ENCODE data around the gene UBR2.
"Not testable (repeated sequence)": the region's sequence is repeated elsewhere in the genome, so short reads cannot be mapped to it uniquely, and the experiment has no call there.

The UBR2 gene

GRCh38 chr6:42733867-42734481, 170.1 kb downstream of the UBR2 start:
- DNase-seq (ENCODE audit: low spot score); H2BK15ac ChIP-seq (ENCODE audit: low read length); H2AFZ ChIP-seq (ENCODE audit: low read length); H3K4me3 ChIP-seq (ENCODE audit: low read length in 2 of 2); H3K27ac ChIP-seq (replicated peaks; ENCODE audit: low read length); H2AK5ac ChIP-seq (ENCODE audit: low read depth, low read length); H2BK12ac ChIP-seq (ENCODE audit: low read length); H4K91ac ChIP-seq (ENCODE audit: low read depth, low read length, poor library complexity); H3K36me3 ChIP-seq (replicated peaks in 1 of 2; ENCODE audit: control insufficient read depth in 2 of 2, insufficient read depth in 2 of 2, low read length in 2 of 2); H3K9ac ChIP-seq (ENCODE audit: low read depth, low read length, poor library complexity); H4K8ac ChIP-seq (ENCODE audit: low read depth, low read length); H3K4ac ChIP-seq (ENCODE audit: low read length); H3K27me3 ChIP-seq (ENCODE audit: control insufficient read depth in 3 of 3, insufficient read depth in 3 of 3, low read depth in 1 of 3, low read length in 3 of 3); H3K79me1 ChIP-seq (ENCODE audit: low read depth, low read length); H2BK120ac ChIP-seq (ENCODE audit: low read depth, low read length); H2BK5ac ChIP-seq (ENCODE audit: low read length); H3K4me2 ChIP-seq (ENCODE audit: insufficient read depth, low read length, poor library complexity, severe bottlenecking); H3K18ac ChIP-seq (ENCODE audit: low read length); H3K14ac ChIP-seq (ENCODE audit: low read length); H3K23ac ChIP-seq (ENCODE audit: low read depth, low read length, poor library complexity); H3K9me3 ChIP-seq (replicated peaks in 1 of 2; ENCODE audit: control insufficient read depth in 2 of 2, insufficient read depth in 1 of 2, low read depth in 1 of 2, low read length in 2 of 2); H3K4me1 ChIP-seq (ENCODE audit: control insufficient read depth in 2 of 2, insufficient read depth in 1 of 2, low read depth in 1 of 2, low read length in 2 of 2): not testable (repeated sequence)
- WGBS, 2 donors (ENCODE audit: extremely low coverage in 2 of 2, insufficient read length in 2 of 2, insufficient replicate concordance in 1 of 2): no CpG with 5 or more reads among the region's 13 CpGs

- DNase-seq (ENCODE audit: low spot score): no peak
- no peak overlapping the region for H3K27ac ChIP-seq (replicated peaks; ENCODE audit: low read length)
- no peaks in the 10 kb centered on the region for H3K27me3 ChIP-seq (ENCODE audit: control insufficient read depth in 3 of 3, insufficient read depth in 3 of 3, low read depth in 1 of 3, low read length in 3 of 3)
- no peak overlapping the region for H3K23ac ChIP-seq (ENCODE audit: low read depth, low read length, poor library complexity)
- no peaks in the 10 kb centered on the region for H3K79me1 ChIP-seq (ENCODE audit: low read depth, low read length)
- no peaks in the 10 kb centered on the region for H3K4me1 ChIP-seq (ENCODE audit: control insufficient read depth in 2 of 2, insufficient read depth in 1 of 2, low read depth in 1 of 2, low read length in 2 of 2)
- H2BK120ac ChIP-seq (ENCODE audit: low read depth, low read length): no peak overlapping the region
- no peaks in the 10 kb centered on the region for H3K36me3 ChIP-seq (replicated peaks in 1 of 2; ENCODE audit: control insufficient read depth in 2 of 2, insufficient read depth in 2 of 2, low read length in 2 of 2)
- no peaks in the 10 kb centered on the region for H3K9me3 ChIP-seq (replicated peaks in 1 of 2; ENCODE audit: control insufficient read depth in 2 of 2, insufficient read depth in 1 of 2, low read depth in 1 of 2, low read length in 2 of 2)
- no peak overlapping the region for H2BK5ac ChIP-seq (ENCODE audit: low read length)
- H3K18ac ChIP-seq (ENCODE audit: low read length): no peak overlapping the region
- no peak overlapping the region for H2BK15ac ChIP-seq (ENCODE audit: low read length)
- H4K8ac ChIP-seq (ENCODE audit: low read depth, low read length): no peak overlapping the region
- H3K9ac ChIP-seq (ENCODE audit: low read depth, low read length, poor library complexity): no peak overlapping the region
- no peak overlapping the region for H3K4me3 ChIP-seq (ENCODE audit: low read length in 2 of 2)
- WGBS, 2 donors (ENCODE audit: extremely low coverage in 2 of 2, insufficient read length in 2 of 2, insufficient replicate concordance in 1 of 2): no CpG with 5 or more reads among the region's 3 CpGs
- H3K14ac ChIP-seq (ENCODE audit: low read length): no peak overlapping the region
- no peak overlapping the region for H4K91ac ChIP-seq (ENCODE audit: low read depth, low read length, poor library complexity)
- no peak overlapping the region for H3K4ac ChIP-seq (ENCODE audit: low read length)
- no peak overlapping the region for H3K4me2 ChIP-seq (ENCODE audit: insufficient read depth, low read length, poor library complexity, severe bottlenecking)
- H2AFZ ChIP-seq (ENCODE audit: low read length): no peak overlapping the region
- no peak overlapping the region for H2AK5ac ChIP-seq (ENCODE audit: low read depth, low read length)
- no peak overlapping the region for H2BK12ac ChIP-seq (ENCODE audit: low read length)
These were observed 172.1 kb downstream of the UBR2 start for GRCh38 chr6:42735976-42736375.

GRCh38 chr6:42740725-42741124, 176.9 kb downstream of the UBR2 start:
- no CpG with 5 or more reads among the region's 3 CpGs for WGBS, 2 donors (ENCODE audit: extremely low coverage in 2 of 2, insufficient read length in 2 of 2, insufficient replicate concordance in 1 of 2)
- Histone ChIP-seq H3K4me3 (ENCODE audit: low read length in 2 of 2) (no peak overlapping the region), H2BK5ac (ENCODE audit: low read length) (no peak overlapping the region), H3K4me1 (ENCODE audit: control insufficient read depth in 2 of 2, insufficient read depth in 1 of 2, low read depth in 1 of 2, low read length in 2 of 2) (peaks cover 3 to 4% of the 10 kb centered on the region in 2 donors), H3K18ac (ENCODE audit: low read length) (no peak overlapping the region), H2AK5ac (ENCODE audit: low read depth, low read length) (no peak overlapping the region), H2BK12ac (ENCODE audit: low read length) (no peak overlapping the region), H2BK120ac (ENCODE audit: low read depth, low read length) (no peak overlapping the region), H4K91ac (ENCODE audit: low read depth, low read length, poor library complexity) (no peak overlapping the region), H3K9me3 (replicated peaks in 1 of 2; ENCODE audit: control insufficient read depth in 2 of 2, insufficient read depth in 1 of 2, low read depth in 1 of 2, low read length in 2 of 2) (no peaks in the 10 kb centered on the region), H3K9ac (ENCODE audit: low read depth, low read length, poor library complexity) (no peak overlapping the region), H4K8ac (ENCODE audit: low read depth, low read length) (no peak overlapping the region), H2AFZ (ENCODE audit: low read length) (no peak overlapping the region), H2BK15ac (ENCODE audit: low read length) (no peak overlapping the region), H3K36me3 (replicated peaks in 1 of 2; ENCODE audit: control insufficient read depth in 2 of 2, insufficient read depth in 2 of 2, low read length in 2 of 2) (peaks cover 0 to 12% of the 10 kb centered on the region in 2 donors), H3K79me1 (ENCODE audit: low read depth, low read length) (peaks cover 6% of the 10 kb centered on the region), H3K27ac (replicated peaks; ENCODE audit: low read length) (no peak overlapping the region), H3K4ac (ENCODE audit: low read length) (no peak overlapping the region), H3K14ac (ENCODE audit: low read length) (no peak overlapping the region), H3K4me2 (ENCODE audit: insufficient read depth, low read length, poor library complexity, severe bottlenecking) (no peak overlapping the region), H3K27me3 (ENCODE audit: control insufficient read depth in 3 of 3, insufficient read depth in 3 of 3, low read depth in 1 of 3, low read length in 3 of 3) (no peaks in the 10 kb centered on the region), H3K23ac (ENCODE audit: low read depth, low read length, poor library complexity) (no peak overlapping the region)
- DNase-seq (ENCODE audit: low spot score): no peak

GRCh38 chr6:42742116-42742894, 178.5 kb downstream of the UBR2 start:
- Histone ChIP-seq H2AK5ac (ENCODE audit: low read depth, low read length) (no peak overlapping the region), H3K4me3 (ENCODE audit: low read length in 2 of 2) (no peak overlapping the region), H3K9me3 (replicated peaks in 1 of 2; ENCODE audit: control insufficient read depth in 2 of 2, insufficient read depth in 1 of 2, low read depth in 1 of 2, low read length in 2 of 2) (no peaks in the 10 kb centered on the region), H4K8ac (ENCODE audit: low read depth, low read length) (no peak overlapping the region), H3K27me3 (ENCODE audit: control insufficient read depth in 3 of 3, insufficient read depth in 3 of 3, low read depth in 1 of 3, low read length in 3 of 3) (no peaks in the 10 kb centered on the region), H3K36me3 (replicated peaks in 1 of 2; ENCODE audit: control insufficient read depth in 2 of 2, insufficient read depth in 2 of 2, low read length in 2 of 2) (peaks cover 0 to 12% of the 10 kb centered on the region in 2 donors), H2BK15ac (ENCODE audit: low read length) (no peak overlapping the region), H3K79me1 (ENCODE audit: low read depth, low read length) (peaks cover 7% of the 10 kb centered on the region), H2BK5ac (ENCODE audit: low read length) (no peak overlapping the region), H3K23ac (ENCODE audit: low read depth, low read length, poor library complexity) (no peak overlapping the region), H3K27ac (replicated peaks; ENCODE audit: low read length) (no peak overlapping the region), H3K4me2 (ENCODE audit: insufficient read depth, low read length, poor library complexity, severe bottlenecking) (no peak overlapping the region), H3K9ac (ENCODE audit: low read depth, low read length, poor library complexity) (no peak overlapping the region), H2AFZ (ENCODE audit: low read length) (no peak overlapping the region), H3K4me1 (ENCODE audit: control insufficient read depth in 2 of 2, insufficient read depth in 1 of 2, low read depth in 1 of 2, low read length in 2 of 2) (peaks cover 3 to 4% of the 10 kb centered on the region in 2 donors), H2BK120ac (ENCODE audit: low read depth, low read length) (no peak overlapping the region), H3K4ac (ENCODE audit: low read length) (no peak overlapping the region), H3K18ac (ENCODE audit: low read length) (no peak overlapping the region), H4K91ac (ENCODE audit: low read depth, low read length, poor library complexity) (no peak overlapping the region), H3K14ac (ENCODE audit: low read length) (no peak overlapping the region), H2BK12ac (ENCODE audit: low read length) (no peak overlapping the region)
- no CpG with 5 or more reads among the region's 5 CpGs for WGBS, 2 donors (ENCODE audit: extremely low coverage in 2 of 2, insufficient read length in 2 of 2, insufficient replicate concordance in 1 of 2)
- DNase-seq (ENCODE audit: low spot score): no peak

Measured in neuronal stem cell (in vitro differentiated cells).